Limb (tissue), 2 donors: ENCODE data around the gene CRYBA1.
"Not testable (repeated sequence)": the region's sequence is repeated elsewhere in the genome, so short reads cannot be mapped to it uniquely, and the experiment has no call there.

Source experiments
- DNase-seq, 2 donors: peaks; one replicate each; pipeline ENCODE4 v3.0.0-alpha.2; 2016; ENCODE audit errors: extremely low spot score in 2 of 2

CRYBA1 gene, protein sequence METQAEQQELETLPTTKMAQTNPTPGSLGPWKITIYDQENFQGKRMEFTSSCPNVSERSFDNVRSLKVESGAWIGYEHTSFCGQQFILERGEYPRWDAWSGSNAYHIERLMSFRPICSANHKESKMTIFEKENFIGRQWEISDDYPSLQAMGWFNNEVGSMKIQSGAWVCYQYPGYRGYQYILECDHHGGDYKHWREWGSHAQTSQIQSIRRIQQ

GRCh38 chr17:29246628-29247027 is at the start of gene CRYBA1:
Gene CRYBA1, plus strand, starts transcription at chr17:29246859. Its CDS starts 5 bp downstream, at chr17:29246864.
- DNase-seq = no peak

DNA sequence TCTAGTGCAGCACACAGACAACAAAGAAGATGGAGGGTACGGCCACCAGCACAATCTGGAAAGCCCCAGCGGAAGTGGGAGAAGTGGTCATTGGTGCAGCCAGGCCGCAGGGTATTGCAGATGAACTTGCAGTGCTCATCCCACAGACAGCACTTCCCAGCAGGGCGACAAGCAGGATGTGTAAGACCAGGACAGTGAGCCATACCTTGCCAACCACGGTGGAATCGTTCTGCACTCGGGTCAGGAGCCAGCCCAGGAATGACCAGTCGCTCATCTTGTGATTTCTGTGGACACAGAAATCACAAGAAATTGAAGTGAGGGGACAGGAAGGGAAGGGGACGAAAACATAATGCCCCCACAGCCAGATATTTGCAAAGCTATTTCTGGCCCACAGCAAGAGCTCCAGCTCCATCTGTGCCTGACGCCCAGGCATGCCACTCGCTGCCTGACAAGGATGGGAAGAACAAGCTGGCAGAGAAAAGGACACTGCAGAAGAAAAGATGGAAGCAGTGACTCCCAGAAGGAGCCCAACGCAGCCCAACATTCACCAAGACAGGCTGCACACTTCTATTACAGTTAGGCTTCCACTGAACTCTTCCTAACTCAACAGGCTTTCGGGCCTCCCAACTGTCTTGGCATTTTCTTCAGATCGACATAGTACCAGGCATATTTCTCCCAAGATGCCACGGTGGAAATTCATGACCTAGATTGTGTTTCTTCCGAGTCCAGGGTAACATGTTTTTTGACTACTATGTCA is 49.0 kb upstream of the CRYBA1 start:
- DNase-seq = no peak

GRCh38 chr17:29204068-29204804 is 42.4 kb upstream of the CRYBA1 start:
- not testable (repeated sequence) for DNase-seq

DNA sequence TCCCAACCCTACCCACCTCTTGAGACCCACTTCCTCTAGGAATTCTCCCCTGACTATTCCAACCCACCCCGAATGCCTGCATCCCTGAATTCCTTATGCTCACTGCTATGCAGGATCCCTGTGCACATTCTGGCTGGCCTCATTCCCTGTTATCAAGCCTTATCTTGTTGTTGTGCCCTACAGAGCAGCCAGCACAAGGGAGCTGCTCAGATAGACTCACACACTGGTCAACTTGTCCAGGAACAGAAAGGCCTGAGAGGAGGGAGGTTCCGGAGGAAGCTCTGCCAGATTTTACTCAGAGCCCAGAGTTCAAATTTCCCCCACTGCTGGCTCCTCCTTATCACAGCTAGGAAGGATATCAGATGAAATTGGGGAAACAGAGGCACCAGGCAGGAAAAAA is 41.6 kb upstream of the CRYBA1 start:
- no peak for DNase-seq

- DNase-seq = no peak
These were observed 38.7 kb upstream of the CRYBA1 start for GRCh38 chr17:29207975-29208374.

GRCh38 chr17:29209073-29209472 is 37.6 kb upstream of the CRYBA1 start:
- no peak for DNase-seq

DNA sequence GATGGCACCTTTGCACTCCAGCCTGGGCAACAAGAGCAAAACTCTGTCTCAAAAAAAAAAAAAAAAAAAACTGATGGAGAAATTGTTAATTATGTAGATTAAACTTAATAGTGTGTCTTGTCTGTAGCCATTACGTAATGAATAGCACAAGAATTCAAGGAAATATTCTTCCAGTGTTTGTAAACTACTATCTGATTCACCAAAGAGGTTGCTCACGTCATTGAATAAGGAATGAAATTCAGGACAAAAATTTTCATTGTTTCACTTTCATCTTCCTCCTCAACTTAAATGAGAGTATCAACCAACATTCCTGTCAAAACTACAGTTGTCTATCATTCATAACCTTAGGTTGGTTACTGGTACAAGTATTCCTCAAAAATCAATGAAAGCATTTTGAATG is 35.8 kb upstream of the CRYBA1 start:
- no peak for DNase-seq

DNA sequence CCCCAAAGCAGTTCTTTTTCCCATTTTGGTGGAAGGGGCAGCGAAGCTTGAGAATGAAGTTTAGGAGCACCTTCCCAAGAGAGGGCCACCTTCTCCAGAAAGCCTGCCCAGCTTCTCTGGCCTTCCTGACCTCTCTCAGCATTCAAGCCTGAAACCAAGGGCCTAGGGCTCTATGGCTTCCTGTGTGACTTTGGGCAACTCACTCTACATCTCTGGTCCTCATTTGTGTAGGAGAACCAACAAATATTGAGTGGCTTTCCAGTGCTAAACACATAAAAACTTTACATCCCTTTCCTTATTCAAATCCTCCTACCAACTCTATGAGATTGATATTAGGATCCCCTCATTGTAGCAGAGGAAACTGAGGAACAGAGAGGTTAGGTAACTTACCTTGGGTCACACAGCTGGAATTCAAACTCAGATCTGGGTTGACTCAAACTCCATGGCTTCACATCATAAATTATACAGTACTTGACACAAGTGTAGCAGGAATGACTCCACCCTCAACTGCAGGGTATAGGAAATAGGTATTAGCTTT is 34.5 kb upstream of the CRYBA1 start:
- no peak for DNase-seq

- no peak for DNase-seq
These were observed 34.0 kb upstream of the CRYBA1 start for GRCh38 chr17:29212681-29213121.

- DNase-seq = no peak
These were observed 32.2 kb upstream of the CRYBA1 start for GRCh38 chr17:29214215-29215146.

GRCh38 chr17:29215174-29215573 is 31.5 kb upstream of the CRYBA1 start:
- no peak for DNase-seq

GRCh38 chr17:29215717-29216116 is 30.9 kb upstream of the CRYBA1 start:
- no peak for DNase-seq

DNA sequence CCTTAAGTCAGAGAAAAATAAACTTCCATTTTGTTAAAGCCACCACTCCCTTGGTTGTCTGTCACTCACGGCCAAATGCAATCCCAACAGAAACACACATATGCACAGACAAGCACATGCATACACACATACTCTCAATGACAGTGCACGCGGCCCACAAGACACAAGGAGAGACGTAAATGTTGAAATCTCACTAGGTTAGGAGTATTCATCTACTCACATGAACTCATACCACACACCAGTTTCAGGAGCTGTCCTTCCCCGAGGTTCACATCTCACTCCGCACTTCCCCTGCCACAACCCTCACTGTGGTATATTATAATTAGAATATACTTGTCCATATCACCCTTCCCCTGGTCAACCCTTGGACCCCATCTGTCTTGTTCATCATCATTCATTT is 30.5 kb upstream of the CRYBA1 start:
- no peak for DNase-seq

GRCh38 chr17:29216856-29217255 is 29.8 kb upstream of the CRYBA1 start:
- no peak for DNase-seq

DNA sequence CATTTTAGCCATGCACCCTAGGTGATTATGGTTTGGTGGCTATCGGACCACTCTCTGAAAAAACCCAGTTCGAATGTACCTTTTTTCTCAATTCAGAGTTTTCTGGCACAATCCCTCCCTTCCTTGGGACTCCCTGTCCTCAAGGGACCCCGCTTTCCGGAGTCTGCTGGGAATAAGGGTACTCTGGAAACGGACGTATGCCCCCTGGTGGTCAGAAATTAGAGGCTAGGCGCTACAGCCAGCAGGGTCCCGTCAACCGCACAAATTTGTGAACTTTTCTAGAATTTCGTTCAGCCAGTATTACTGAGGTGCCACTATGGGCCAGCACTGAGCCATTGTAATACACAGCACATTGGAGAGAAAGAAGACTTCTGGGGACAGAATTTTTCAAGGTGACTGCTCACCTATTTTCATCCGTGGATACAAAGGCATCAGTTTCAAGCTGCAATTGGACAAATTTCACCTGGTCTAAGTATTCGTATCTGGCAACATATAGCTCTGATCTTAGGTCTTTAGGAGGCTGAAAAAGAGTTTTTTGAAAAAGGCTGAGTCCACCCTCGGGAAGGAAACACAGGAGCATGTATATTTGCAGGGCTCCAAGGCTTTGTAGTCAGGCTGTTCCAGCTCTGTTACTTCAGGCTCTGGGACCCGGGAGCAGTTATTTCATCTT is 27.1 kb upstream of the CRYBA1 start:
- peak; percentile 65 to 82 for DNase-seq

- DNase-seq = not testable (repeated sequence)
These were observed 25.3 kb upstream of the CRYBA1 start for GRCh38 chr17:29221338-29221737.

GRCh38 chr17:29225396-29225795 is 21.3 kb upstream of the CRYBA1 start:
- no peak for DNase-seq

- DNase-seq = no peak
These were observed 13.4 kb upstream of the CRYBA1 start for GRCh38 chr17:29233301-29233700.

DNA sequence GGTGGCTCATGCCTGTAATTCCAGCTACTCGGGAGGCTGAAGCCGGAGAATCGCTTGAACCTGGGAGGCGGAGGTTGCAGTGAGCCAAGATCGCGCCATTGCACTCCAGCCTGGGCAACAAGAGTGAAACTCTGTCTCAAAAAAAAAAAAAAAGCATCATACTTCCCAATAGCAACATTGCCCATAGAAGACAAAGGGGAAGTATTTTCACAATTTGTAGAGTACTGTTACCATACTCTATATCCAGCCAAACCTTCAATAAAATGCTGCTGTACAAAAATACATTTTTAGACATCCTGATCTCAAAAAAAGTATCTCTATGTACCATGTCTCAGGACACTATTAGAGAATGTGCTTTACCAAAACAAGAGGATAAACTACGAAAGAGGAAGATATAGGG is 11.7 kb upstream of the CRYBA1 start:
- not testable (repeated sequence) for DNase-seq

DNA sequence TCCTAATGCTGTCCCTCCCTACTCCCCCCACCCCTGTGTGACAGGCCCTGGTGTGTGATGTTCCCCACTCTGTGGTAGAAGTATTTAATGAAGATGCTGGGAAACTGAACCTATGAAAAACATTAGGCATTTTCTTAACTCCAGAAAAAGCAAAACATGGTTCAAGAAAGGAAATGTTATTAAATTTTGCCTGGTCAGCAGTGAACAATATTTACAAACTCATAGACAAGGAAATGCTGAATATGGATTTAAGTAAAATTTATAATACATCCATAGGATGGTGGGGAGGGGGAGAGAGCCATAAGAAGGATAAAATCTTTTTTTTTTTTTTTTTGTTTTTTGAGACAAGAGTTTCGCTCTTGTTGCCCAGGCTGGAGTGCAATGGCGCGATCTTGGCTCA is 10.8 kb upstream of the CRYBA1 start:
- no peak for DNase-seq
